HG02763 (cell line): ENCODE measurements around the gene ABHD16A.
A peak's percentile ranks its signal among the peaks of the same experiment; 100 is the strongest.

Experiments
- ATAC-seq: cut with Tn5 transposase; IDR thresholded peaks from one replicate; pipeline ENCODE4 v1.9.1; 2021; ENCODE audit warnings: mild to moderate bottlenecking, moderate library complexity; ENCODE audit not compliant: unreplicated experiment

Gene ABHD16A

GRCh38 chr6:31690231-31691077 is 12.7 kb downstream of the ABHD16A start:
- no peak for ATAC-seq

- ATAC-seq, result no peak
Observed at GRCh38 chr6:31689249-31690110, 13.6 kb downstream of the ABHD16A start.

GRCh38 chr6:31687860-31688693 is 15.0 kb downstream of the ABHD16A start:
- ATAC-seq, result no peak

GRCh38 chr6:31687321-31687720 is 15.8 kb downstream of the ABHD16A start:
- ATAC-seq, result no peak

DNA sequence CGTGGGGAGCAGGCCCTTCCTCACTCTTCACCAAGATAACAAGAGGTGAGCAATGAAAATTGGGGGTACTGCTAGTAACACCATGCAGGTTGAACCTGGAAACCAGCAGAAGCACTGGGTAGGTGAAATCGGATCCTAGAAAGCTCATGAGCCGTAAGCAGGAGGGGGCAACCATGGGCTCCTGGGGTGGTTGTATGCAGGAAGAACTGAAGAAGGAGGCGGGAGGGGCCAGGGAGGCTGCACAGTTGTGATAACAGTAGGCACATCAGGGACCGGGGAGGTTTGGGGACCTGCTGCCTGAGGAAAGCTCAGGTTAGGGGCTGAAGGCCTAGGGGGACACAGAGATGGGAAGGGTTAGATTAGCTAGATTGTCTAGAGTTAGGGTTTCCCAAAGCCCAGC is 16.6 kb downstream of the ABHD16A start:
- ATAC-seq, result no peak

GRCh38 chr6:31683591-31683990 is 19.5 kb downstream of the ABHD16A start:
- ATAC-seq, result no peak

DNA sequence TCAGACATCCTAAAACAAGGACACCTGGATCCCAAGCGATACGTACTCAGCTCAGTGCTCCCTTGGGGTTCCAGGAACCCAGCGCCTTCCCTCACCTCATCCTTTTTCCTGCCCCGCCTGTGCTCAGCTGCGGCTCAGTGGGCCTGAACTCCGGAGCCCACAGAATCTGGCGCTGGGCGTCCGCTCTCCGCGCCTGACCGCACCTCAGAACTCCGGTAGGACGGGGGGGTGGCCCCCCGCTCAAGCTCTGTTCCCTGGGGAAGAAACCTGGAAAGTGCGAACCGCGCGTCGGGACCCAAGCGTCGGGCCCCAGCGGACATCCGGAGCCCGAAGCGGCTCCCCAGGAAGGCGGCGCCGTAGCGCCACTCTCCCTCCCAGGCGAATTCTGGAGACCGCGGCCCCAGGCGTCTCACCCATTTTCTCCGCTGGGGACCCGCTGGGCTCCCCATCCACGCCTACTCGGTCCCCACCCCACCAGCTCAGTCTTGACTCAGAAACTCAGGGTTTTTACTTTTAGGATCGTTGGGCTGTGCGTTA is 21.9 kb downstream of the ABHD16A start:
- no peak for ATAC-seq

- no peak for ATAC-seq
Observed at GRCh38 chr6:31680226-31681134, 22.6 kb downstream of the ABHD16A start, which contains the start of gene LY6G5C. Gene LY6G5C, minus strand, starts transcription at chr6:31681067. Its CDS starts 694 bp downstream, at chr6:31680373.

- ATAC-seq, result no peak
Observed at GRCh38 chr6:31677955-31678354, 25.2 kb downstream of the ABHD16A start.

GRCh38 chr6:31676904-31677303 is 26.2 kb downstream of the ABHD16A start:
- no peak for ATAC-seq

DNA sequence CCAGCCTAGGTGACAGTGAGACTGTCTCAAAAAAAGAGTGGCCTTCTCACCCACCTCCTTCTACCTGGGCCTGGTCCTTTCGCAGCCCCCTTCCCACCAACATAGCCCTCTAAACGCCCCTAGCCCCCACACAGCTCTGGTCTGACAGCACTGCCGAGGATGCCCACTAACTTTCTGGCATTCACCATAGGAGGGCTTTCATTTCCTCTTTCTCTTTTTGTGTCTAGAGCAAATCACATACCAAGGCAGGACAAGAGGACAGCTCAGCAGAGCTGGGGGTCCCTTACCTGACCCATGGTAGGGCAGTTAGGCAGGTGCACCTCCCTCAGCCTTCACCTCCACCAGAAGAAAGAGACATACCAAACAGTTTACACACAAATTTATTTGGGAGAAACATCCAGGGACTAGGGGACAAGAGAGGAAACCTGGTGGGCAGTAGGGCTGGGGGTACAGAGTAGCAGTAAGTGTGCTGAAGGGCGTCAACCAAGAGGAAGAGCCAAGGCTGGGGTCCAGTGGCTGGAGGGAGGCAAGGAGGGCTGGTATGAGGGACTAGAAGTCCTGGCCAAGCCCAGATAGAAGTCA is 26.7 kb downstream of the ABHD16A start:
- no peak for ATAC-seq

- no peak for ATAC-seq
Observed at GRCh38 chr6:31669676-31670075, 33.4 kb downstream of the ABHD16A start, which contains the start of gene LY6G5B. Gene LY6G5B, plus strand, starts transcription at chr6:31669976. Its CDS starts 975 bp downstream, at chr6:31670951.

DNA sequence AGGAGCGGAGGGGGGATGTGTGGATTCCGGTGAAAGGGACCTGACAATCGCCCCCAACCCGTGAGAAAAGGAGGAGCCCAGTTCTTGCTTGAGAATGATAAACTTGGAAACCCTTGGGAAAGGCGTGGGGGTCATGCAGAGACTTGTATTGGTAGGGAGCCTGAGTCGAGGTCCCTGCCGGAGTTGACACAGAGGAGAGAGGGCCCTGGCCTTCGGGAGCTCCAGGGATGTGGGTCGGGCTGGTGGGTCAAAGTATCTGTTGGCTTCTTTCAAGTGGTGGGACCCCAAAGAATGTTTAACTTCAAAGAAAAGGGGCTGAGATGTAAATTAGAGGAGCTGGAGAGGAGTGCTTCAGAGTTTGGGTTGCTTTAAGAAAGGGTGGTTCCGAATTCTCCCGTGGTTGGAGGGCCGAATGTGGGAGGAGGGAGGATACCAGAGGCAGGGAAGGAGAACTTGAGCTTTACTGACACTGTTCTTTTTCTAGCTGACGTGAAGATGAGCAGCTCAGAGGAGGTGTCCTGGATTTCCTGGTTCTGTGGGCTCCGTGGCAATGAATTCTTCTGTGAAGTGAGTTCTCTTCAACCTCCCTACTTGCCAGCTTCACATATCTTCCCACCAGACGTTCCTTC is 36.7 kb downstream of the ABHD16A start:
- ATAC-seq, result no peak

DNA sequence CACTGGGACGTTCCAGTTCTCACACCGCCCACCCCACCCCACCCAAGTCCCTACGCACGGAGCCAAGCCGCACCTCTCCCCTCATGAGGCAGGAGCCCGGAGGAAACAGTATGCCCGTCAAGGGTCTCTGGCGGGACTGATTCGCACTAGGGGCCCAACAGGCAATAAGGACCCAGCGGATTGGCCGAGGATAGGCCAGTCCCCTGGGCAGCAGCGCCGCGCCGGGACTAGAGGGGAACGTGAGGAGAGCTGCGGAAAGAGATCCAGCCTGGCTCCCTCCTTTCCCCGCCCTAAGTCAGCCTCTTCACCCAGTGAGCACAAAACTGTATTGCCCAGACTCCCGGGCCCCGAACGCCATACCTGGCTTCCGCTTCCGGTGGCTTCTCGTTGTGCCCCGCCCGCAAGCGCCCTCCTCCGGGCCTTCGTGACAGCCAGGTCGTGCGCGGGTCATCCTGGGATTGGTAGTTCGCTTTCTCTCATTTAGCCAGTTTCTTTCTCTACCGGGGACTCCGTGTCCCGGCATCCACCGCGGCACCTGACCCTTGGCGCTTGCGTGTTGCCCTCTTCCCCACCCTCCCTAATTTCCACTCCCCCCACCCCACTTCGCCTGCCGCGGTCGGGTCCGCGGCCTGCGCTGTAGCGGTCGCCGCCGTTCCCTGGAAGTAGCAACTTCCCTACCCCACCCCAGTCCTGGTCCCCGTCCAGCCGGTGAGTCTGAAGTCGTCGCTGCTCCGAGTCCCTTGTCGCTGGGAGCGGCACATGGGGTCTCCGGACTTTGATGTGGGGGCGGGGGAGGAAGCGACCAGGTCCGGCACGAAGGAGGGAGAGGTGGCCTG is 37.4 kb downstream of the ABHD16A start, which contains the start of gene CSNK2B:
CSNK2B (plus strand) TSS at position 580 of the 836 bp plus-strand sequence. CDS start 752 bp downstream, outside the sequence.
- peak; percentile 84 for ATAC-seq

DNA sequence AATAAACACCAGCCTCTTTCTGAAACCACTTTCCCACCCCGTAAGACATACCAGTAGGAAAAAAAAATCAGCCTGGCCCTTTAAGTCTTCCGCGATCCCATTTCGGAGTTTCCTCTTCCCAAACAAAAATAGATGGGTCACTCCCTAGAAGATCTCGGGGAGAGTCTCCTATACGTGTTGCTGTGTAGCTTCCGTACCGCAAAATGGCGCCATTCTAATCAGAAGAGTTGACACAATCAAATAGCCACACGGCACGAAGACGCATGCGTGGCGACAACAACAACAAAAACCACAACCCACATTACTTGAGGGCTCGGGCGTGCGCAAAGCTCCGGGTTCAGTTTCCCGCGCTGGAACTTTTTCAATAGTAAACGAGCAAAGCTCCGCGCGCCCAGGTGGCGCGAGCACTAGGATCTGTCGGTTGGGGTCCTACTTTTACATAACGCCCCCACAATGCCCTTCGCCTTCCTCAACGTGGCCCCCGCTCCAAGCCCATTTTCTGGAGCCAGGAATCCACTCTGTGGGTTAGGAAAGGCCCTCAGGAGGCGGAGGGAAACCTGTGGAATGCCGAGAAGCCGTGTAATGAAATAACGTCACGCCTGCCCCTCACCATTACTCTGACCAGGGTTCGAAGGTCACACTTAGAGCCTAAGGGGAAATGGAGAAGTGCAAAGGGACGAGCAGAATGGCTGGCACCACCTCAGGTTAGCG is 38.2 kb downstream of the ABHD16A start, which contains the start of gene GPANK1:
GPANK1 (minus strand) TSS at position 208 of the 711 bp plus-strand sequence. CDS start 519 bp downstream, outside the sequence.
- peak; percentile 1 for ATAC-seq

DNA sequence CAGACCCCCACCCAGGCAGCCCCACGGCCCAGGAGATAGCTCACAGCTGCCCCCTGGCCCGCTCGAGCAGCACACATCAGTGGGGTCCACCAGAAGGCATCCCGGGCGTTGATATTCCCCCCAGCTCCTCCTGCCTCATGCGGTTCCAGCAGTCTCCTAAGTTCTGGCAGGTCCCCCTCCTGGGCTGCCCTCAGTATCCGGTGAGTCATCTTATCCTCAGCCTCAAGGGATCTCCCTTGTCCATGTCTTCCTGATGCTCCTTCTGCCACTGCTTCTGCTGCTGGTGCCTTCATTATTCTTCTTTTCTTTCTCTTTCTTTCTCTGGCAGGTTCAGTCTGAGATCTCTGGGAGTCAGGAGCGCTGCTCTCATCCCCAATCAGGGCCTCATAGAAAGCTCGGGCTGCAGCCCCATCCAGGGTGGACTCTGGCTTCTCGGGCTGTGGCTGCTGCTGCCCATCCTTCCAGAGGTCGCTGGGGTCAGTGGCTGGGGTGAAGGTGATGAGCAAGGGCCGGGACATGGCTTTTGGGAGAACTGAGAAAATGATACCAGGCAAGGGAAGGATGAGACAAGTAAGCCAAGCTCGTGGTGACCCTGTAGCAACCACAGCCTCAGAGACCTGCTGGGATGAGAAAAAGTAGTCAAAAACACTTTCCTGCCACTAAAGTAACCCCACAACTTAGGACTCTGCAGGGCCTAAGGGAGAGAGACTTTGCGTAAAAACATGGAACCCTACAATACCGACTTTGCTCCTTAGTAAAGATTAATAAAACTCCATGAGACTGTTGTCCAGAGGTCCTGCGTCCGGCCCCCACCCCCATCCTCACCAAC is 38.9 kb downstream of the ABHD16A start:
- ATAC-seq, result no peak
